ENCODE measurements around the gene DRAM1. TPM values are rescaled to one million over a fixed set of nuclear protein-coding genes. Genes with fewer than 3 reads are reported as not detected.

Gene DRAM1
- total and polyA plus RNA-seq, 9 of the 15 experiments (the other 6 are each of a cell fraction or from before 2014, with no cell fraction given) = 1.4 to 4.3 (median 2.7) TPM

DNA sequence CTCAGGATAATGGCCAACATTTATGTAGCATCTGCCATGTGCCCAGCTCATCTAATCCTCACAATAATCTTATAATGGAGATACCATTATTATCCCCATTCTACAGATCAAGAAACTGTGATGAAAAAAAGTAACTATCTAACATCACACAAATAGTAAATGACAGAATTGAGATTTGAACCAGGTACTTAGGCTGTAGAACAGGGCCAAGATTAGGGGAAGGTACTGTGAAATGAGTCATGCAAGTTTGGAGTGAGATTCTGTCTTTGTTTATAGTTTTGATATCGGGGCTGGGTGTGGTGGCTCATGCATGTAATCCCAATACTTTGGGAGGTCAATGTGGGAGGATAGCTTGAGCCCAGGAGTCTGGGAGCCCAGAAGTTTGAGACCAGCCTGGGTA, 45.4 kb upstream of the DRAM1 start:
- peak in 1 of 4 experiments; percentile 51 for DNase-seq (ENCODE audit: extremely low read depth in 1 of 4, low spot score in 3 of 4)
- no peak overlapping the region for H3K4me2 ChIP-seq (ENCODE audit: insufficient read depth, low read length)
- H3K4me1 ChIP-seq (replicated peaks in 1 of 2; ENCODE audit: control insufficient read depth in 2 of 2, insufficient read depth in 2 of 2, low read length in 2 of 2) = peaks cover 7 to 19% of the 10 kb centered on the region in 2 experiments
- TF ChIP-seq ARID1B (IDR thresholded peaks at IDR 0.05) (peak; percentile 34; the same call in 1 of the 2 replicates), LCOR (CRISPR knock-in tag; IDR thresholded peaks at IDR 0.05) (peak; percentile 26; the same call in 1 of the 2 replicates), JUND (IDR thresholded peaks at IDR 0.05; ENCODE audit: borderline replicate concordance, low read depth, low read length) (peak; percentile 82), JUND (tag; IDR thresholded peaks at IDR 0.05; ENCODE audit: borderline replicate concordance, low read depth, low read length) (peak; percentile 86; the same call in 2 of the 3 replicates), DPF2 (IDR thresholded peaks at IDR 0.05) (peak; percentile 45; the same call in 1 of the 2 replicates), RBM25 (IDR thresholded peaks at IDR 0.05; ENCODE audit: low read depth, low read length, severe bottlenecking) (peak; percentile 67), SMARCA4 (IDR thresholded peaks at IDR 0.05) (peak; percentile 45), CBFA2T3 (IDR thresholded peaks at IDR 0.05) (0 out of 2 replicates have a peak, but pooled peaks have one; percentile 18), BCOR (IDR thresholded peaks at IDR 0.05) (peak; percentile 33; the same call in 1 of the 2 replicates), ELF4 (CRISPR knock-in tag; IDR thresholded peaks at IDR 0.05) (no peak), ZNF79 (CRISPR knock-in tag; IDR thresholded peaks at IDR 0.05; ENCODE audit: low read depth) (peak; percentile 91), ZNF41 (CRISPR knock-in tag; conservative IDR thresholded peaks at IDR 0.05) (no peak), ZNF217 (CRISPR knock-in tag; IDR thresholded peaks at IDR 0.05) (no peak), FOSL1 (tag; conservative IDR thresholded peaks at IDR 0.05) (peak; percentile 83), ADNP (tag; IDR thresholded peaks at IDR 0.05) (peak; percentile 92)
- TF ChIP-seq, protein P1, sequence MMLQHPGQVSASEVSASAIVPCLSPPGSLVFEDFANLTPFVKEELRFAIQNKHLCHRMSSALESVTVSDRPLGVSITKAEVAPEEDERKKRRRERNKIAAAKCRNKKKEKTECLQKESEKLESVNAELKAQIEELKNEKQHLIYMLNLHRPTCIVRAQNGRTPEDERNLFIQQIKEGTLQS (IDR thresholded peaks at IDR 0.05) = peak; percentile 70
- TF ChIP-seq, protein P1 (CRISPR knock-in tag; conservative IDR thresholded peaks at IDR 0.05) = no peak
- TF ChIP-seq, protein P2, sequence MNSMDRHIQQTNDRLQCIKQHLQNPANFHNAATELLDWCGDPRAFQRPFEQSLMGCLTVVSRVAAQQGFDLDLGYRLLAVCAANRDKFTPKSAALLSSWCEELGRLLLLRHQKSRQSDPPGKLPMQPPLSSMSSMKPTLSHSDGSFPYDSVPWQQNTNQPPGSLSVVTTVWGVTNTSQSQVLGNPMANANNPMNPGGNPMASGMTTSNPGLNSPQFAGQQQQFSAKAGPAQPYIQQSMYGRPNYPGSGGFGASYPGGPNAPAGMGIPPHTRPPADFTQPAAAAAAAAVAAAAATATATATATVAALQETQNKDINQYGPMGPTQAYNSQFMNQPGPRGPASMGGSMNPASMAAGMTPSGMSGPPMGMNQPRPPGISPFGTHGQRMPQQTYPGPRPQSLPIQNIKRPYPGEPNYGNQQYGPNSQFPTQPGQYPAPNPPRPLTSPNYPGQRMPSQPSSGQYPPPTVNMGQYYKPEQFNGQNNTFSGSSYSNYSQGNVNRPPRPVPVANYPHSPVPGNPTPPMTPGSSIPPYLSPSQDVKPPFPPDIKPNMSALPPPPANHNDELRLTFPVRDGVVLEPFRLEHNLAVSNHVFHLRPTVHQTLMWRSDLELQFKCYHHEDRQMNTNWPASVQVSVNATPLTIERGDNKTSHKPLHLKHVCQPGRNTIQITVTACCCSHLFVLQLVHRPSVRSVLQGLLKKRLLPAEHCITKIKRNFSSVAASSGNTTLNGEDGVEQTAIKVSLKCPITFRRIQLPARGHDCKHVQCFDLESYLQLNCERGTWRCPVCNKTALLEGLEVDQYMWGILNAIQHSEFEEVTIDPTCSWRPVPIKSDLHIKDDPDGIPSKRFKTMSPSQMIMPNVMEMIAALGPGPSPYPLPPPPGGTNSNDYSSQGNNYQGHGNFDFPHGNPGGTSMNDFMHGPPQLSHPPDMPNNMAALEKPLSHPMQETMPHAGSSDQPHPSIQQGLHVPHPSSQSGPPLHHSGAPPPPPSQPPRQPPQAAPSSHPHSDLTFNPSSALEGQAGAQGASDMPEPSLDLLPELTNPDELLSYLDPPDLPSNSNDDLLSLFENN (IDR thresholded peaks at IDR 0.05; ENCODE audit: low read depth in 2 of 2, low read length in 2 of 2) = no peak
- 6% methylated on average over 1 of the region's 1 CpG for WGBS (ENCODE audit: insufficient coverage, low coverage, missing lambda C conversion rate)
- H3K27ac ChIP-seq (ENCODE audit: extremely low read depth, low read depth, low read length) = no peak overlapping the region
- ChIA-PET CTCF (ENCODE audit: low intra/inter-chr PET ratio) (interaction anchor here (3.1 kb wide), 1 partner anchor 58 kb away, joined by 23 read pairs; no protein-coding TSS in a partner anchor), POLR2A (interaction anchor here (1.4 to 7.5 kb wide), 2 partner anchors 11 to 16 kb away, joined by 4 to 41 read pairs; no protein-coding TSS in a partner anchor)
- peaks cover 30% of the 10 kb centered on the region for H3K79me2 ChIP-seq (ENCODE audit: control insufficient read depth, insufficient read depth, low read length)
- no peaks in the 10 kb centered on the region for H3K9me1 ChIP-seq (ENCODE audit: control insufficient read depth, insufficient read depth, low read length)
- no peaks in the 10 kb centered on the region for H4K20me1 ChIP-seq (replicated peaks; ENCODE audit: control insufficient read depth, insufficient read depth, low read length)
- H2AFZ ChIP-seq (ENCODE audit: low read depth, low read length) = no peak overlapping the region
- no TSS peak for BruUV-seq (replicated peaks)
- no peak overlapping the region for H3K9ac ChIP-seq (ENCODE audit: insufficient read depth in 1 of 2, low read depth in 2 of 2, low read length in 2 of 2)
- FAIRE-seq = peak; percentile 58
- H3K27me3 ChIP-seq (ENCODE audit: control insufficient read depth in 2 of 2, insufficient read depth in 2 of 2, low read length in 2 of 2) = no peaks in the 10 kb centered on the region
- peaks cover 5% of the 10 kb centered on the region; the same call in 1 of the 3 replicates for H3K36me3 ChIP-seq (ENCODE audit: control insufficient read depth, insufficient read depth, low read length)
- ATAC-seq = no peak
- no peaks in the 10 kb centered on the region for H3K9me3 ChIP-seq (replicated peaks; ENCODE audit: control insufficient read depth, insufficient read depth, low read depth, low read length)
- intact Hi-C loops (cut with micrococcal nuclease) = loop anchor here (10.0 kb wide), 2 partner anchors 207 to 257 kb away; no protein-coding TSS in a partner anchor
- in situ Hi-C loops (cut with MboI) = loop anchor here (5.0 kb wide), 1 partner anchor 55 kb away; no protein-coding TSS in a partner anchor
- no peak overlapping the region for H3K4me3 ChIP-seq

Measured in K562 (cell line).